ENCODE data around the gene ODF2L. TPM values are rescaled to one million over a fixed set of nuclear protein-coding genes. Genes with fewer than 3 reads are reported as not detected.

ODF2L gene
- total and polyA plus RNA-seq, 2 of the 4 experiments (the other 2 are of a cell fraction) = 10.4 to 12.3 TPM

- no peak overlapping the region for H4K91ac ChIP-seq (ENCODE audit: insufficient read depth, low read depth, low read length)
- no peak overlapping the region for H3K56ac ChIP-seq (ENCODE audit: extremely low read depth, insufficient read depth, low read length)
- dilution Hi-C loops (cut with HindIII; ENCODE audit: low sequenced_read_pairs, unreplicated experiment) = no loop called here
- DNase-seq (no peak), ATAC-seq (ENCODE audit: low read depth) (no peak)
- ChIA-PET CTCF (no interaction called here), POLR2A (ENCODE audit: unreplicated experiment) (no interaction called here)
- no peak overlapping the region for H3K14ac ChIP-seq (replicated peaks; ENCODE audit: low read depth, low read length)
- no peak overlapping the region for H2BK20ac ChIP-seq (ENCODE audit: low read depth, low read length)
- no peak overlapping the region for H3K4me3 ChIP-seq (ENCODE audit: insufficient read depth, low read depth, low read length)
- no peaks in the 10 kb centered on the region for H3K4me1 ChIP-seq (ENCODE audit: control insufficient read depth, insufficient read depth, low read length)
- H2AFZ ChIP-seq (replicated peaks; ENCODE audit: low read length, poor library complexity) = no peak overlapping the region
- no peak overlapping the region for H3K27ac ChIP-seq (ENCODE audit: insufficient read depth, low read length)
- H3K9ac ChIP-seq (ENCODE audit: low read depth, low read length) = no peak overlapping the region
- H2AK9ac ChIP-seq (replicated peaks; ENCODE audit: low read depth, low read length, poor library complexity) = no peak overlapping the region
- H2BK5ac ChIP-seq (ENCODE audit: low read depth, low read length, poor library complexity, severe bottlenecking) = no peak overlapping the region
- H3K4ac ChIP-seq (ENCODE audit: low read depth, low read length) = no peak overlapping the region
- no peak overlapping the region for H3K4me2 ChIP-seq (ENCODE audit: low read depth, low read length)
- WGBS, 2 experiments (ENCODE audit: extremely low coverage in 2 of 2, insufficient read length in 1 of 2) = no CpG with 5 or more reads among the region's 2 CpGs
- H2BK15ac ChIP-seq (ENCODE audit: low read depth, low read length) = no peak overlapping the region
- H2AK5ac ChIP-seq (ENCODE audit: low read depth, low read length) = no peak overlapping the region
- TF ChIP-seq CTCF (conservative IDR thresholded peaks at IDR 0.05; ENCODE audit: low read depth, low read length) (no peak), FOS (IDR thresholded peaks at IDR 0.05; ENCODE audit: low read depth, low read length) (no peak), MAFK (IDR thresholded peaks at IDR 0.05; ENCODE audit: low read depth, low read length) (no peak), RFX5 (IDR thresholded peaks at IDR 0.05; ENCODE audit: low read depth, low read length) (no peak), NFE2L2 (IDR thresholded peaks at IDR 0.05; ENCODE audit: low read depth, low read length) (no peak), POLR2A (IDR thresholded peaks at IDR 0.05; ENCODE audit: low read depth, low read length) (no peak)
- no TSS peak for BruUV-seq (replicated peaks)
- no peak overlapping the region for H4K8ac ChIP-seq (ENCODE audit: low read depth in 2 of 2, low read length in 2 of 2)
- no peaks in the 10 kb centered on the region for H4K20me1 ChIP-seq (ENCODE audit: insufficient read depth, low read length)
- H3K79me1 ChIP-seq (ENCODE audit: low read depth in 1 of 2, low read length in 2 of 2) = no peaks in the 10 kb centered on the region
- no peak overlapping the region for H2BK120ac ChIP-seq (ENCODE audit: low read depth, low read length)
- H3K18ac ChIP-seq (ENCODE audit: low read depth, low read length) = no peak overlapping the region
- in situ Hi-C loops (cut with MboI; ENCODE audit: low sequenced_read_pairs) = no loop called here
- H3K27me3 ChIP-seq (ENCODE audit: control insufficient read depth, insufficient read depth, low read length) = peaks cover 2% of the 10 kb centered on the region; the same call in 1 of the 2 replicates
- no peaks in the 10 kb centered on the region for H3K9me1 ChIP-seq (ENCODE audit: insufficient read depth, low read length)
- intact Hi-C loops (cut with micrococcal nuclease) = no loop called here
- H3K23ac ChIP-seq (ENCODE audit: low read depth, low read length) = no peak overlapping the region
- no peaks in the 10 kb centered on the region for H3K36me3 ChIP-seq (ENCODE audit: control insufficient read depth, insufficient read depth, low read length)
- H4K5ac ChIP-seq (ENCODE audit: low read depth, low read length) = no peak overlapping the region
- no peaks in the 10 kb centered on the region for H3K9me3 ChIP-seq (ENCODE audit: control insufficient read depth, insufficient read depth, low read length)
Observed at GRCh38 chr1:86436041-86436440, 39.9 kb upstream of the ODF2L start.

Data from IMR-90 (cell line).